ENCODE data around the gene UBE3D.

- TF ChIP-seq CTCF (IDR thresholded peaks at IDR 0.05; ENCODE audit: low read depth, low read length, poor library complexity, severe bottlenecking) (no peak), EZH2phosphoT487 (IDR thresholded peaks at IDR 0.05; ENCODE audit: borderline replicate concordance, low read length) (no peak)
These were observed 4.5 kb downstream of the UBE3D start for GRCh38 chr6:83061190-83061589.
